Right renal cortex interstitium (tissue), 3 donors: ENCODE results near the gene IFT27. TPM values are rescaled to one million over a fixed set of nuclear protein-coding genes. Genes with fewer than 3 reads are reported as not detected.

Experiments used
- DNase-seq, 3 donors: peaks; one replicate each; pipeline ENCODE4 v3.0.0-alpha.2; 2013; ENCODE audit warnings: low read depth in 3 of 3, low spot score in 2 of 3
- polyA plus RNA-seq, 3 donors: library from polyadenylated mRNA; unstranded; fragments of 120-200 nt; gene quantifications; one replicate each; pipeline ENCODE4 v1.2.1, GENCODE V29; 2013; ENCODE audit not compliant: insufficient read length in 3 of 3

The IFT27 gene
- 10 to 100 TPM; 42.0 to 48.9 (median 47.9) TPM for polyA plus RNA-seq

GRCh38 chr22:36775964-36776669 is at the start of gene IFT27:
TSS of gene IFT27 (minus strand) at chr22:36776119. CDS start at chr22:36775707, 412 bp downstream.
- DNase-seq, result peak; percentile 99 to 100 (median 100)

GRCh38 chr22:36824655-36825054 is 48.7 kb upstream of the IFT27 start:
- no peak for DNase-seq

- no peak for DNase-seq
Observed at GRCh38 chr22:36823186-36823839, 47.4 kb upstream of the IFT27 start.

GRCh38 chr22:36822581-36822980 is 46.7 kb upstream of the IFT27 start:
- no peak for DNase-seq

GRCh38 chr22:36819112-36819511 is 43.2 kb upstream of the IFT27 start:
- DNase-seq, result no peak

- no peak for DNase-seq
Observed at GRCh38 chr22:36818010-36818642, 42.2 kb upstream of the IFT27 start.

GRCh38 chr22:36817525-36817848 is 41.6 kb upstream of the IFT27 start:
- no peak for DNase-seq

- peak in 2 of 3 donors; percentile 54 for DNase-seq
Observed at GRCh38 chr22:36816636-36817524, 41.0 kb upstream of the IFT27 start, which contains the start of gene PVALB. TSS of gene PVALB (minus strand) at chr22:36817035. CDS start at chr22:36817005, 30 bp downstream.

- no peak for DNase-seq
Observed at GRCh38 chr22:36816339-36816635, 40.4 kb upstream of the IFT27 start.

GRCh38 chr22:36815558-36816338 is 39.8 kb upstream of the IFT27 start:
- no peak for DNase-seq

- no peak for DNase-seq
Observed at GRCh38 chr22:36814801-36815200, 38.9 kb upstream of the IFT27 start.

- DNase-seq, result no peak
Observed at GRCh38 chr22:36811094-36811800, 35.3 kb upstream of the IFT27 start.

- no peak for DNase-seq
Observed at GRCh38 chr22:36809351-36809750, 33.4 kb upstream of the IFT27 start.

GRCh38 chr22:36808721-36809344 is 32.9 kb upstream of the IFT27 start:
- no peak for DNase-seq

- no peak for DNase-seq
Observed at GRCh38 chr22:36807627-36808026, 31.7 kb upstream of the IFT27 start.

- no peak for DNase-seq
Observed at GRCh38 chr22:36806835-36807234, 30.9 kb upstream of the IFT27 start.

- no peak for DNase-seq
Observed at GRCh38 chr22:36803358-36803757, 27.4 kb upstream of the IFT27 start.

- no peak for DNase-seq
Observed at GRCh38 chr22:36798674-36799066, 22.8 kb upstream of the IFT27 start.
